HepG2 (cell line): ENCODE measurements around the gene OR51E1. TPM values are rescaled to one million over a fixed set of nuclear protein-coding genes. Genes with fewer than 3 reads are reported as not detected.

ENCODE experiments used
- ATAC-seq: fragments of 200-7000 bp; cut with Tn5 transposase; 3 replicates; pipeline ENCODE4 v1.9.1; 2020; ENCODE audit warnings: mild to moderate bottlenecking, moderate library complexity
- BruUV-seq: library from RNA; stranded (reverse); fragments of 400-500 nt; replicated peaks from 2 replicates; lab custom pipeline; 2021; lab: Mats Ljungman, UMichigan
- CTCF ChIA-PET: fragments of 300-600 bp; formaldehyde crosslinking; extraction: SDS; loops from one replicate; lab custom pipeline; 2021; ENCODE audit warnings: low total read pairs, inconsistent platforms, low intra/inter-chr PET ratio; lab: Yijun Ruan, JAX
- POLR2A ChIA-PET: fragments of 350-600 bp; sonication (Branson Sonifier 250); formaldehyde crosslinking; loops from one replicate; lab custom pipeline; 2020; ENCODE audit warnings: antibody characterized with exemption, inconsistent platforms; lab: Yijun Ruan, JAX
- DNase-seq: peaks from one replicate; pipeline ENCODE4 v3.0.0-alpha.2; 2015; ENCODE audit warnings: low spot score
- FAIRE-seq: peaks from 3 replicates; lab custom pipeline; 2011; peaks lifted over from hg19 to GRCh38; lab: Jason Lieb, UNC
- H2AFZ ChIP-seq: one replicate; pipeline ENCODE4 v1.6.1; 2011; ENCODE audit warnings: low read length, inconsistent platforms
- H3K27ac ChIP-seq: fragments of 300-600 bp; 3 replicates; pipeline ENCODE4 v1.8.0; 2011; ENCODE audit warnings: mixed run types, mild to moderate bottlenecking, mixed read lengths, low read length, inconsistent platforms; ENCODE audit not compliant: insufficient read depth; ENCODE audit errors: extremely low read length
- H3K27me3 ChIP-seq, 2 experiments: fragments of 200-600 bp in 1 of 2; 2 replicates in 1 of 2; 3 replicates in 1 of 2; pipeline versions ENCODE4 v1.6.0 to v1.8.0; 2011; ENCODE audit warnings: low read length in 2 of 2, mild to moderate bottlenecking in 2 of 2, moderate library complexity in 2 of 2, inconsistent platforms in 1 of 2; ENCODE audit not compliant: insufficient read depth in 2 of 2, control insufficient read depth in 1 of 2
- H3K36me3 ChIP-seq, 2 experiments: fragments of 200-600 bp in 1 of 2; replicated peaks in 1 of 2; 2 replicates in 1 of 2; 3 replicates in 1 of 2; pipeline versions ENCODE4 v1.5.1 to v1.8.0; 2011; ENCODE audit warnings: low read length in 2 of 2, inconsistent platforms in 1 of 2; ENCODE audit not compliant: insufficient read depth in 2 of 2, control insufficient read depth in 1 of 2
- H3K4me1 ChIP-seq: 2 replicates; pipeline ENCODE4 v1.5.1; 2012; ENCODE audit warnings: low read length, inconsistent platforms; ENCODE audit not compliant: insufficient read depth
- H3K4me2 ChIP-seq: 2 replicates; pipeline ENCODE4 v1.6.0; 2011; ENCODE audit warnings: low read depth, low read length, inconsistent platforms
- H3K4me3 ChIP-seq, 3 experiments: fragments of 200-600 bp in 1 of 3; sonication (generic), shearing (Covaris generic) in 1 of 3; replicated peaks in 1 of 3; 2 replicates each; pipeline ENCODE4 v1.5.1; 2011 to 2016; ENCODE audit warnings: low read length in 3 of 3, inconsistent platforms in 2 of 3, low read depth in 2 of 3, mild to moderate bottlenecking in 2 of 3, control low read depth in 1 of 3, mixed read lengths in 1 of 3; ENCODE audit not compliant: insufficient read depth in 1 of 3
- H3K79me2 ChIP-seq: one replicate; pipeline ENCODE4 v1.6.1; 2011; ENCODE audit warnings: low read length, inconsistent platforms; ENCODE audit not compliant: insufficient read depth
- H3K9ac ChIP-seq: 2 replicates; pipeline ENCODE4 v1.6.0; 2011; ENCODE audit warnings: mild to moderate bottlenecking, low read depth, low read length, inconsistent platforms; ENCODE audit not compliant: insufficient read depth
- H3K9me3 ChIP-seq: 2 replicates; pipeline ENCODE4 v1.5.1; 2012; ENCODE audit warnings: mild to moderate bottlenecking, low read length
- H4K20me1 ChIP-seq: 2 replicates; pipeline ENCODE4 v1.6.0; 2011; ENCODE audit warnings: inconsistent platforms, mild to moderate bottlenecking, low read length, moderate library complexity; ENCODE audit not compliant: insufficient read depth
- CREB1 ChIP-seq, 2 experiments: fragments of 450-650 bp in 1 of 2; IDR thresholded peaks; 2 replicates each; pipeline ENCODE4 v1.6.1; 2016 to 2017; ENCODE audit warnings: control low read depth in 1 of 2, mild to moderate bottlenecking in 1 of 2, missing compliant biosample characterization in 1 of 2, missing genetic modification characterization in 1 of 2
- TOE1 ChIP-seq: sonication (generic); formaldehyde crosslinking; IDR thresholded peaks from 2 replicates; pipeline ENCODE4 v1.4.0; 2020; ENCODE audit warnings: mild to moderate bottlenecking, missing genetic modification reagents
- ZNF501 ChIP-seq: sonication (generic); formaldehyde crosslinking; IDR thresholded peaks from 2 replicates; pipeline ENCODE4 v1.5.1; 2020; ENCODE audit warnings: mild to moderate bottlenecking, moderate library complexity, missing genetic modification reagents
- WGBS: methylation state at CpG from one replicate; pipeline ENCODE4 v1.1.6; 2017; ENCODE audit warnings: low lambda C conversion rate; 5-methylcytosine and 5-hydroxymethylcytosine counted together
- in situ Hi-C: cut with HindIII; loops from 2 replicates; pipeline ENCODE4 v1.10.0; 2017; ENCODE audit warnings: low pct_unique_long_range_greater_than_20kb; ENCODE audit not compliant: extremely low pct_ligation_motif_present
- intact Hi-C: fragments of 100-400 bp; cut with micrococcal nuclease; formaldehyde crosslinking; loops from one replicate; pipeline ENCODE4 v1.10.0; 2022; ENCODE audit not compliant: unreplicated experiment
- polyA plus RNA-seq, 8 experiments: library from polyadenylated mRNA; depleted of rRNA in 3 of 8; stranded (reverse) in 7 of 8; unstranded in 1 of 8; fragments of >200 nt; fragmentation: Illumina TruSeq in 4 of 8; extraction: Trizol in 4 of 8; gene quantifications; 2 replicates each; pipeline versions ENCODE4 v1.2.1 to v1.2.3, GENCODE V29; 2011 to 2016; ENCODE audit warnings: low read depth in 4 of 8, missing spikeins in 1 of 8, mixed read lengths in 1 of 8; ENCODE audit not compliant: insufficient read depth in 1 of 8
- total RNA-seq, 5 experiments: library from RNA; depleted of rRNA; stranded (reverse); fragments of >200 nt; fragmentation: Illumina TruSeq; extraction: Trizol; gene quantifications; 2 replicates each; pipeline ENCODE4 v1.2.3, GENCODE V29; 2016; ENCODE audit warnings: low read depth in 1 of 5
- TF ChIP-seq, protein P1 (sequence below): IDR thresholded peaks from 2 replicates; pipeline ENCODE4 v1.6.1; 2016; ENCODE audit warnings: low read depth
- TF ChIP-seq, protein P2 (sequence below): sonication (generic); formaldehyde crosslinking; IDR thresholded peaks from 2 replicates; pipeline ENCODE4 v1.4.0; 2020; ENCODE audit warnings: missing genetic modification reagents, borderline replicate concordance

OR51E1 gene
- total and polyA plus RNA-seq, 2 of the 13 experiments (the other 11 are each of a cell fraction or from before 2014, with no cell fraction given) = not detected

GRCh38 chr11:4606231-4607015 is 37.4 kb upstream of the OR51E1 start:
- CTCF ChIA-PET = no interaction called here
- no peak for TF ChIP-seq TOE1 (CRISPR knock-in tag)
- no peak for TF ChIP-seq ZNF501
- TF ChIP-seq, protein P1, sequence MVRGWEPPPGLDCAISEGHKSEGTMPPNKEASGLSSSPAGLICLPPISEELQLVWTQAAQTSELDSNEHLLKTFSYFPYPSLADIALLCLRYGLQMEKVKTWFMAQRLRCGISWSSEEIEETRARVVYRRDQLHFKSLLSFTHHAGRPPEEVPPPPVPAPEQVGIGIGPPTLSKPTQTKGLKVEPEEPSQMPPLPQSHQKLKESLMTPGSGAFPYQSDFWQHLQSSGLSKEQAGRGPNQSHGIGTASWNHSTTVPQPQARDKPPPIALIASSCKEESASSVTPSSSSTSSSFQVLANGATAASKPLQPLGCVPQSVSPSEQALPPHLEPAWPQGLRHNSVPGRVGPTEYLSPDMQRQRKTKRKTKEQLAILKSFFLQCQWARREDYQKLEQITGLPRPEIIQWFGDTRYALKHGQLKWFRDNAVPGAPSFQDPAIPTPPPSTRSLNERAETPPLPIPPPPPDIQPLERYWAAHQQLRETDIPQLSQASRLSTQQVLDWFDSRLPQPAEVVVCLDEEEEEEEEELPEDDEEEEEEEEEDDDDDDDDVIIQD (CRISPR knock-in tag) = no peak
- ATAC-seq (no peak), DNase-seq (no peak), FAIRE-seq (no peak)
- intact Hi-C loops = no loop called here
- POLR2A ChIA-PET = no interaction called here
- H2AFZ ChIP-seq = no peak overlapping the region
- H3K27me3 ChIP-seq = peaks cover 0 to 32% of the 10 kb centered on the region in 2 experiments; a peak in 1 of 5 replicates
- H3K4me3 ChIP-seq = no peak overlapping the region
- H3K9me3 ChIP-seq = no peaks in the 10 kb centered on the region
- H3K36me3 ChIP-seq = no peaks in the 10 kb centered on the region
- no TSS peak for BruUV-seq
- H3K4me2 ChIP-seq = no peak overlapping the region
- no peak overlapping the region for H3K27ac ChIP-seq
- no peaks in the 10 kb centered on the region for H4K20me1 ChIP-seq
- WGBS = 0% methylated on average over 1 of the region's 1 CpG
- H3K9ac ChIP-seq = no peak overlapping the region
- in situ Hi-C loops = no loop called here
- H3K79me2 ChIP-seq = no peaks in the 10 kb centered on the region
- H3K4me1 ChIP-seq = no peaks in the 10 kb centered on the region

GRCh38 chr11:4607096-4607495 is 36.7 kb upstream of the OR51E1 start:
- Histone ChIP-seq H3K27ac (no peak overlapping the region), H3K4me2 (no peak overlapping the region), H3K79me2 (no peaks in the 10 kb centered on the region), H3K4me3 (no peak overlapping the region), H3K27me3 (peaks cover 0 to 26% of the 10 kb centered on the region in 2 experiments; a peak in 1 of 5 replicates), H3K9ac (no peak overlapping the region), H4K20me1 (no peaks in the 10 kb centered on the region), H3K36me3 (no peaks in the 10 kb centered on the region), H3K4me1 (no peaks in the 10 kb centered on the region), H3K9me3 (no peaks in the 10 kb centered on the region), H2AFZ (no peak overlapping the region)
- WGBS = 48% methylated on average over 6 of the region's 6 CpGs
- POLR2A ChIA-PET = no interaction called here
- FAIRE-seq (no peak), DNase-seq (no peak), ATAC-seq (no peak)
- TF ChIP-seq CREB1 (IDR thresholded peaks at IDR 0.05) (peak; percentile 50), CREB1 (CRISPR knock-in tag; IDR thresholded peaks at IDR 0.05) (no peak)
- TF ChIP-seq, protein P2, sequence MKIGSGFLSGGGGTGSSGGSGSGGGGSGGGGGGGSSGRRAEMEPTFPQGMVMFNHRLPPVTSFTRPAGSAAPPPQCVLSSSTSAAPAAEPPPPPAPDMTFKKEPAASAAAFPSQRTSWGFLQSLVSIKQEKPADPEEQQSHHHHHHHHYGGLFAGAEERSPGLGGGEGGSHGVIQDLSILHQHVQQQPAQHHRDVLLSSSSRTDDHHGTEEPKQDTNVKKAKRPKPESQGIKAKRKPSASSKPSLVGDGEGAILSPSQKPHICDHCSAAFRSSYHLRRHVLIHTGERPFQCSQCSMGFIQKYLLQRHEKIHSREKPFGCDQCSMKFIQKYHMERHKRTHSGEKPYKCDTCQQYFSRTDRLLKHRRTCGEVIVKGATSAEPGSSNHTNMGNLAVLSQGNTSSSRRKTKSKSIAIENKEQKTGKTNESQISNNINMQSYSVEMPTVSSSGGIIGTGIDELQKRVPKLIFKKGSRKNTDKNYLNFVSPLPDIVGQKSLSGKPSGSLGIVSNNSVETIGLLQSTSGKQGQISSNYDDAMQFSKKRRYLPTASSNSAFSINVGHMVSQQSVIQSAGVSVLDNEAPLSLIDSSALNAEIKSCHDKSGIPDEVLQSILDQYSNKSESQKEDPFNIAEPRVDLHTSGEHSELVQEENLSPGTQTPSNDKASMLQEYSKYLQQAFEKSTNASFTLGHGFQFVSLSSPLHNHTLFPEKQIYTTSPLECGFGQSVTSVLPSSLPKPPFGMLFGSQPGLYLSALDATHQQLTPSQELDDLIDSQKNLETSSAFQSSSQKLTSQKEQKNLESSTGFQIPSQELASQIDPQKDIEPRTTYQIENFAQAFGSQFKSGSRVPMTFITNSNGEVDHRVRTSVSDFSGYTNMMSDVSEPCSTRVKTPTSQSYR (CRISPR knock-in tag) = no peak
- CTCF ChIA-PET = no interaction called here
- BruUV-seq = no TSS peak
- intact Hi-C loops = no loop called here
- in situ Hi-C loops = no loop called here
